Panc1 (cell line): ENCODE data around the gene ADARB2. TPM values are rescaled to one million over a fixed set of nuclear protein-coding genes. Genes with fewer than 3 reads are reported as not detected.

Source experiments
- ATAC-seq: fragments of 200-7000 bp; cut with Tn5 transposase; 2 replicates; pipeline ENCODE4 v1.9.1; 2020; ENCODE audit warnings: mild to moderate bottlenecking, moderate library complexity
- BruUV-seq: library from RNA; stranded (reverse); fragments of 400-500 nt; replicated peaks from 2 replicates; lab custom pipeline; 2021; lab: Mats Ljungman, UMichigan
- CTCF ChIA-PET: fragments of 300-600 bp; sonication (Branson Sonifier 250); formaldehyde crosslinking; loops from one replicate; lab custom pipeline; 2022; ENCODE audit warnings: antibody characterized with exemption; lab: Charles Lee
- POLR2A ChIA-PET: fragments of 300-600 bp; sonication (Branson Sonifier 250); formaldehyde crosslinking; loops from one replicate; lab custom pipeline; 2022; ENCODE audit warnings: antibody characterized with exemption; lab: Charles Lee
- DNase-seq: peaks from one replicate; pipeline ENCODE4 v3.0.0-alpha.2; 2010; ENCODE audit warnings: low read depth, low spot score
- H3K27ac ChIP-seq: 2 replicates; pipeline ENCODE4 v1.5.1; 2011; ENCODE audit warnings: mild to moderate bottlenecking, low read length, inconsistent platforms
- H3K27me3 ChIP-seq: fragments of 200-500 bp; sonication (Bioruptor generic); 2 replicates; pipeline ENCODE4 v1.6.0; 2014; ENCODE audit warnings: low read length, inconsistent platforms; ENCODE audit not compliant: control insufficient read depth, insufficient read depth
- H3K36me3 ChIP-seq: fragments of 200-500 bp; sonication (Bioruptor generic); 2 replicates; pipeline ENCODE4 v1.5.1; 2014; ENCODE audit warnings: inconsistent platforms, mild to moderate bottlenecking, low read length, moderate library complexity; ENCODE audit not compliant: control insufficient read depth, insufficient read depth
- H3K4me1 ChIP-seq: 2 replicates; pipeline ENCODE4 v1.5.1; 2011; ENCODE audit warnings: inconsistent platforms, mild to moderate bottlenecking, low read length, moderate library complexity; ENCODE audit not compliant: control insufficient read depth, insufficient read depth
- H3K4me3 ChIP-seq, 2 experiments: 2 replicates each; pipeline ENCODE4 v1.5.1; 2011 to 2012; ENCODE audit warnings: low read depth in 2 of 2, low read length in 2 of 2, mild to moderate bottlenecking in 2 of 2, inconsistent platforms in 1 of 2, moderate library complexity in 1 of 2
- H3K9me3 ChIP-seq: fragments of 200-500 bp; sonication (Bioruptor generic); 2 replicates; pipeline ENCODE4 v1.5.1; 2014; ENCODE audit warnings: low read depth, mild to moderate bottlenecking, inconsistent platforms, low read length, moderate library complexity; ENCODE audit not compliant: control insufficient read depth, insufficient read depth
- CTCF ChIP-seq: fragments of 450-650 bp; IDR thresholded peaks from 2 replicates; pipeline ENCODE4 v1.5.1; 2017; ENCODE audit warnings: mild to moderate bottlenecking
- POLR2AphosphoS5 ChIP-seq: IDR thresholded peaks from 2 replicates; pipeline ENCODE4 v1.6.1; 2012; ENCODE audit warnings: mild to moderate bottlenecking, low read depth, low read length, moderate library complexity
- REST ChIP-seq, 2 experiments: IDR thresholded peaks; 2 replicates each; pipeline ENCODE4 v1.6.1; 2011 to 2012; ENCODE audit warnings: low read depth in 2 of 2, control low read depth in 1 of 2, low read length in 1 of 2, mild to moderate bottlenecking in 1 of 2, moderate library complexity in 1 of 2; ENCODE audit not compliant: insufficient read depth in 1 of 2
- SIN3A ChIP-seq: IDR thresholded peaks from 2 replicates; pipeline ENCODE4 v1.6.1; 2012; ENCODE audit warnings: low read depth, mild to moderate bottlenecking, low read length, moderate library complexity, borderline replicate concordance; ENCODE audit not compliant: insufficient read depth
- TCF7L2 ChIP-seq: IDR thresholded peaks from 2 replicates; pipeline ENCODE4 v1.6.1; 2011; ENCODE audit warnings: mild to moderate bottlenecking, low read depth, low read length, inconsistent platforms
- in situ Hi-C: cut with HindIII; loops from 2 replicates; pipeline ENCODE4 v1.10.0; 2016; ENCODE audit warnings: low sequenced_read_pairs, low pct_unique_long_range_greater_than_20kb
- intact Hi-C: fragments of 100-400 bp; cut with micrococcal nuclease; formaldehyde crosslinking; loops from one replicate; pipeline ENCODE4 v1.10.0; 2022; ENCODE audit not compliant: unreplicated experiment
- total RNA-seq: library from RNA; stranded (reverse); gene quantifications from one replicate; pipeline ENCODE4 v1.2.1, GENCODE V29; 2021; ENCODE audit not compliant: unreplicated experiment

Gene ADARB2
- total RNA-seq, 1 experiment from 2014 or later, result 0.31 TPM

DNA sequence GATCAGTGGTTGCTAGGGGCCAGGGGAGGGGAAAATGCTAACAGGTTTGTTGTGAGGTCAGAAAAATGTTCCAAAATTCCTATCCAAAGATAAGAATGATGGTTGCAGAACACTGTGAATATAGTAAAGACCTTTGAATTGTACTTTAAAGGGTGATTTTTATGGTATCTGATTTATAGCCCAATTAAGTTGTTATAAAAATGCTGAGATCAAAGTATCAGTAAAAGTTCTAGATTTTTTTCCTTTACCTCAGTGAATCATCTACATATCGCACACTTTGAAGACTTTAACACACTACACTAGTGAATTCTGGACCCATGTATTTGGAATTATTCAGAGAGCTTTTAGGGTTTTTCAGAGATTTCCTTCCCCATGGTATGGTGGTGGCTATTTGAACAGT is 405.8 kb downstream of the ADARB2 start:
- POLR2A ChIA-PET, result no interaction called here
- DNase-seq (no peak), ATAC-seq (no peak)
- intact Hi-C loops, result no loop called here
- TF ChIP-seq REST (IDR thresholded peaks at IDR 0.05; ENCODE audit: insufficient read depth in 1 of 2, low read depth in 2 of 2, low read length in 1 of 2) (no peak), TCF7L2 (no peak), CTCF (no peak), POLR2AphosphoS5 (no peak), SIN3A (no peak)
- H3K9me3 ChIP-seq, result no peaks in the 10 kb centered on the region
- no peaks in the 10 kb centered on the region; the same call in 1 of the 2 replicates for H3K27me3 ChIP-seq
- no TSS peak for BruUV-seq
- no peaks in the 10 kb centered on the region for H3K4me1 ChIP-seq
- no peak overlapping the region for H3K27ac ChIP-seq
- no peaks in the 10 kb centered on the region for H3K36me3 ChIP-seq
- CTCF ChIA-PET, result no interaction called here
- no peak overlapping the region for H3K4me3 ChIP-seq
- in situ Hi-C loops, result no loop called here

DNA sequence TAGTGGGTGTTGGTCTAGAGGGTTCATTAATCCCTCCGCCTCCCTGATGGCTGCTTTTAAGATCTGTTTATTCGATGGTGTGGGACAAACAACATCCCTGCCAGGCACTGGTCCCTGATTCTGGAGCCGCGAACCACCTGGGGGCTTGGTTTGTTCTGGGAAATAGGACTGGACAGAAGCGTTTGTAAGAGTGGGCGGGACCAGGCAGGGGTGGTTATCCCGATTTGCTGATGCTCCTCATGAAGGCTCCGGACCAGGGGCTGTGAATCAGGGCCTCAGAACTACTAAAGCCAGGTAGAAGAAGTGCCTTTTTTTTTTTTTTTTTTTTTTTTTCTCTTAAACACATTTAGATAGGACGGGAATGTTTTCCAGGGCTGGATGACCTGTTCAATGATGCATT is 407.7 kb downstream of the ADARB2 start:
- CTCF ChIA-PET, result interaction anchor here (0.6 kb wide), 1 partner anchor 215 kb away, joined by 4 read pairs; no protein-coding TSS in a partner anchor

More for the DNA sequence above, 407.7 kb downstream of the ADARB2 start:
- in situ Hi-C loops (no loop called here), intact Hi-C loops (no loop called here)
- no peak for DNase-seq
- H3K27ac ChIP-seq, result no peak overlapping the region
- POLR2A ChIA-PET, result no interaction called here
- H3K36me3 ChIP-seq, result no peaks in the 10 kb centered on the region
- H3K4me3 ChIP-seq, result no peak overlapping the region
- no TSS peak for BruUV-seq
- no peaks in the 10 kb centered on the region for H3K9me3 ChIP-seq
- no peak for TF ChIP-seq SIN3A
- TF ChIP-seq CTCF, result no peak
- TF ChIP-seq POLR2AphosphoS5, result no peak
- no peak for TF ChIP-seq TCF7L2
- no peak for TF ChIP-seq REST (IDR thresholded peaks at IDR 0.05; ENCODE audit: insufficient read depth in 1 of 2, low read depth in 2 of 2, low read length in 1 of 2)
- no peaks in the 10 kb centered on the region for H3K27me3 ChIP-seq
- ATAC-seq, result no peak
- H3K4me1 ChIP-seq, result no peaks in the 10 kb centered on the region
